ENCODE data around the gene ITGAD. TPM values are rescaled to one million over a fixed set of nuclear protein-coding genes. Genes with fewer than 3 reads are reported as not detected.

Gene ITGAD
- total and polyA plus RNA-seq, 2 of the 4 experiments (the other 2 are of a cell fraction): not detected

DNA sequence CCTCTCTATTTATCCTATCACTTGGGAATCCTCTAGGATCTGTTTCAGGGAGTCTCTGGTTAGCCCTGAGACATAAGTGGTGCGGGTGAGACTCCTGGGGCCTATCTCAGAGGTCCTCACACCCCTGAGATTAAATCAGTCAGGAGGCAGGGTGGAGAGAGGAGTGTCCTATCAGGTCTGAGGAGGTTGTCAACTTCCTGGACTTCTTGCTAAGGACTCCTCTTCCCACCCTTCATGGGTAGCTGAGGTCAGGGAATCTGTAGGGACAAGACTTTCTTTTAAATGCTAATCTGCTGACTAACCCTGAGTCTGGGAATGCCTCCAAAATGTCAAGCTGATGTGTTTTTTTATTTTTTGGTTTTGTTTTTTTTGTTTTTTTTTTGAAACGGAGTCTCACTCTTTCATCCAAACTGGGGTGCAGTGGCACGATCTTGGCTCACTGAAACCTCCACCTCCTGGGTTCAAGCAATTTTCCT, 59.5 kb downstream of the ITGAD start (continued):
- TF ChIP-seq, protein P1, sequence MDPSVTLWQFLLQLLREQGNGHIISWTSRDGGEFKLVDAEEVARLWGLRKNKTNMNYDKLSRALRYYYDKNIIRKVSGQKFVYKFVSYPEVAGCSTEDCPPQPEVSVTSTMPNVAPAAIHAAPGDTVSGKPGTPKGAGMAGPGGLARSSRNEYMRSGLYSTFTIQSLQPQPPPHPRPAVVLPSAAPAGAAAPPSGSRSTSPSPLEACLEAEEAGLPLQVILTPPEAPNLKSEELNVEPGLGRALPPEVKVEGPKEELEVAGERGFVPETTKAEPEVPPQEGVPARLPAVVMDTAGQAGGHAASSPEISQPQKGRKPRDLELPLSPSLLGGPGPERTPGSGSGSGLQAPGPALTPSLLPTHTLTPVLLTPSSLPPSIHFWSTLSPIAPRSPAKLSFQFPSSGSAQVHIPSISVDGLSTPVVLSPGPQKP (IDR thresholded peaks at IDR 0.05; ENCODE audit: borderline replicate concordance, low read depth, low read length): no peak
